Endothelial cell of umbilical vein (primary cell): ENCODE results near the gene IRF3. TPM values are rescaled to one million over a fixed set of nuclear protein-coding genes. Genes with fewer than 3 reads are reported as not detected.

ENCODE experiments used
- BruUV-seq: library from RNA; stranded (reverse); fragments of 400-500 nt; replicated peaks from 2 replicates; lab custom pipeline; 2021; lab: Mats Ljungman, UMichigan
- CTCF ChIA-PET: fragments of 300-600, 350-600 bp; sonication (Branson Sonifier 250); formaldehyde crosslinking; loops from one replicate; lab custom pipeline; 2021; ENCODE audit warnings: antibody characterized with exemption, inconsistent platforms; lab: Charles Lee
- POLR2A ChIA-PET: fragments of 300-600, 350-600 bp; sonication (Branson Sonifier 250); formaldehyde crosslinking; loops from one replicate; lab custom pipeline; 2021; ENCODE audit warnings: antibody characterized with exemption, inconsistent platforms; lab: Charles Lee
- DNase-seq: peaks from one replicate; pipeline ENCODE4 v3.0.0-alpha.2; 2011; ENCODE audit warnings: low read depth, low spot score
- FAIRE-seq: peaks from 2 replicates; lab custom pipeline; 2011; peaks lifted over from hg19 to GRCh38; lab: Jason Lieb, UNC
- H2AFZ ChIP-seq: 2 replicates; pipeline ENCODE4 v1.6.0; 2012; ENCODE audit warnings: low read depth, low read length, control low read depth, inconsistent platforms
- H3K27ac ChIP-seq: 2 replicates; pipeline ENCODE4 v1.5.1; 2011; ENCODE audit warnings: low read depth, mild to moderate bottlenecking, control low read depth, low read length, moderate library complexity; ENCODE audit not compliant: insufficient read depth
- H3K27me3 ChIP-seq, 2 experiments: 2 replicates each; pipeline versions ENCODE4 v1.6.0 to v1.6.1; 2011; ENCODE audit warnings: low read length in 2 of 2, mixed read lengths in 1 of 2; ENCODE audit not compliant: control insufficient read depth in 2 of 2, insufficient read depth in 2 of 2
- H3K36me3 ChIP-seq, 2 experiments: 2 replicates in 1 of 2; 3 replicates in 1 of 2; pipeline ENCODE4 v1.5.1; 2011; ENCODE audit warnings: low read length in 2 of 2, mild to moderate bottlenecking in 1 of 2, moderate library complexity in 1 of 2; ENCODE audit not compliant: control insufficient read depth in 2 of 2, insufficient read depth in 2 of 2; ENCODE audit errors: extremely low read depth in 1 of 2
- H3K4me1 ChIP-seq: 3 replicates; pipeline ENCODE4 v1.5.1; 2011; ENCODE audit warnings: mild to moderate bottlenecking, low read length; ENCODE audit not compliant: control insufficient read depth, insufficient read depth; ENCODE audit errors: extremely low read depth
- H3K4me2 ChIP-seq: 2 replicates; pipeline ENCODE4 v1.6.1; 2011; ENCODE audit warnings: low read length, control low read depth, mixed read lengths; ENCODE audit not compliant: insufficient read depth
- H3K4me3 ChIP-seq, 3 experiments: fragments of 200-600 bp in 1 of 3; sonication (generic), shearing (Covaris generic) in 1 of 3; replicated peaks in 1 of 3; 2 replicates each; pipeline ENCODE4 v1.5.1; 2011 to 2016; ENCODE audit warnings: control low read depth in 3 of 3, low read length in 3 of 3, mild to moderate bottlenecking in 2 of 3, inconsistent platforms in 1 of 3, low read depth in 1 of 3, moderate library complexity in 1 of 3; ENCODE audit not compliant: insufficient read depth in 1 of 3
- H3K79me2 ChIP-seq: 2 replicates; pipeline ENCODE4 v1.6.0; 2012; ENCODE audit warnings: low read length, inconsistent platforms; ENCODE audit not compliant: control insufficient read depth, insufficient read depth
- H3K9ac ChIP-seq: replicated peaks from 2 replicates; pipeline ENCODE3; 2011; ENCODE audit warnings: low read length, control low read depth; ENCODE audit not compliant: insufficient read depth; ENCODE audit errors: extremely low read depth
- H3K9me1 ChIP-seq: replicated peaks from 3 replicates; pipeline ENCODE4 v1.6.0; 2011; ENCODE audit warnings: mild to moderate bottlenecking, low read length; ENCODE audit not compliant: control insufficient read depth, insufficient read depth; ENCODE audit errors: extremely low read depth
- H3K9me3 ChIP-seq: replicated peaks from 2 replicates; pipeline ENCODE4 v1.5.1; 2012; ENCODE audit warnings: low read length, inconsistent platforms; ENCODE audit not compliant: control insufficient read depth, insufficient read depth
- H4K20me1 ChIP-seq: replicated peaks from 2 replicates; pipeline ENCODE3; 2011; ENCODE audit warnings: mild to moderate bottlenecking, low read length; ENCODE audit not compliant: control insufficient read depth, insufficient read depth; ENCODE audit errors: extremely low read depth
- CTCF ChIP-seq, 2 donors: IDR thresholded peaks; 1 replicate in 1 of 2; 2 replicates in 1 of 2; pipeline ENCODE4 v1.5.1; 2011; ENCODE audit warnings: low read length in 2 of 2, mild to moderate bottlenecking in 2 of 2, moderate library complexity in 2 of 2, control low read depth in 1 of 2, inconsistent platforms in 1 of 2, low read depth in 1 of 2; ENCODE audit not compliant: insufficient read depth in 1 of 2; ENCODE audit errors: extremely low read depth in 1 of 2
- EZH2 ChIP-seq: IDR thresholded peaks from 2 replicates; pipeline ENCODE4 v1.6.1; 2012; ENCODE audit warnings: borderline replicate concordance, low read depth, mild to moderate bottlenecking, moderate library complexity, low read length, inconsistent platforms; ENCODE audit not compliant: severe bottlenecking
- FOS ChIP-seq: IDR thresholded peaks from 2 replicates; pipeline ENCODE4 v1.6.1; 2011; ENCODE audit warnings: mild to moderate bottlenecking, low read length, moderate library complexity, borderline replicate concordance; ENCODE audit not compliant: insufficient read depth
- GATA2 ChIP-seq: IDR thresholded peaks from 2 replicates; pipeline ENCODE4 v1.7.0; 2011; ENCODE audit warnings: low read depth, mild to moderate bottlenecking, moderate library complexity, mixed read lengths, low read length; ENCODE audit not compliant: insufficient read length, insufficient read depth
- JUN ChIP-seq: IDR thresholded peaks from 2 replicates; pipeline ENCODE4 v1.6.1; 2011; ENCODE audit warnings: borderline replicate concordance, low read depth; ENCODE audit not compliant: insufficient read length, insufficient read depth
- MAX ChIP-seq: IDR thresholded peaks from 2 replicates; pipeline ENCODE4 v1.6.1; 2011; ENCODE audit not compliant: insufficient read depth, insufficient read length
- MYC ChIP-seq: IDR thresholded peaks from one replicate; pipeline ENCODE4 v1.6.1; 2011; ENCODE audit warnings: mild to moderate bottlenecking, low read depth, low read length
- POLR2A ChIP-seq: IDR thresholded peaks from 2 replicates; pipeline ENCODE4 v1.6.1; 2012; ENCODE audit warnings: low read depth, mild to moderate bottlenecking, control low read depth, low read length
- dilution Hi-C: fragments of 300-500 bp; cut with MboI; formaldehyde crosslinking; loops from one replicate; pipeline ENCODE4 v1.15.0; 2019; ENCODE audit warnings: low sequenced_read_pairs; ENCODE audit not compliant: extremely low pct_ligation_motif_present
- intact Hi-C: fragments of 100-400 bp; cut with micrococcal nuclease; formaldehyde crosslinking; loops from one replicate; pipeline ENCODE4 v1.10.0; 2022
- polyA plus RNA-seq, 4 experiments: library from polyadenylated mRNA; depleted of rRNA in 3 of 4; stranded (reverse) in 3 of 4; unstranded in 1 of 4; fragments of >200 nt; gene quantifications; 2 replicates each; pipeline versions ENCODE4 v1.2.1 to v1.2.3, GENCODE V29; 2011 to 2012; ENCODE audit warnings: missing spikeins in 1 of 4
- total RNA-seq: library from RNA; stranded (reverse); gene quantifications from 2 replicates; pipeline ENCODE4 v1.2.3, GENCODE V29; 2021

The IRF3 gene
- total and polyA plus RNA-seq, 2 donors (not counting 3 experiments of a cell fraction or from before 2014, with no cell fraction given): 64.8 to 73.5 TPM

- no peak overlapping the region for H3K4me2 ChIP-seq
- peaks cover 2 to 29% of the 10 kb centered on the region in 2 experiments for H3K36me3 ChIP-seq
- POLR2A ChIA-PET: no interaction called here
- no peaks in the 10 kb centered on the region for H4K20me1 ChIP-seq
- H3K27ac ChIP-seq: no peak overlapping the region
- no peak overlapping the region for H3K9ac ChIP-seq
- intact Hi-C loops: no loop called here
- peaks cover 23% of the 10 kb centered on the region for H3K4me1 ChIP-seq
- no peak overlapping the region for H2AFZ ChIP-seq
- no peak overlapping the region for H3K4me3 ChIP-seq
- H3K9me1 ChIP-seq: no peaks in the 10 kb centered on the region
- no peaks in the 10 kb centered on the region for H3K27me3 ChIP-seq
- DNase-seq (no peak), FAIRE-seq (no peak)
- H3K79me2 ChIP-seq: peaks cover 19% of the 10 kb centered on the region
- TF ChIP-seq GATA2 (no peak), CTCF (IDR thresholded peaks at IDR 0.05; ENCODE audit: extremely low read depth in 1 of 2, insufficient read depth in 1 of 2, low read depth in 1 of 2, low read length in 2 of 2) (no peak), POLR2A (no peak), FOS (no peak), MYC (no peak), JUN (no peak), EZH2 (no peak), MAX (no peak)
- no peaks in the 10 kb centered on the region for H3K9me3 ChIP-seq
- BruUV-seq: no TSS peak
- dilution Hi-C loops: no loop called here
- CTCF ChIA-PET: interaction anchor here (1.1 to 1.4 kb wide), 2 partner anchors 23 to 47 kb away, joined by 3 to 5 read pairs; partner anchors contain the start of gene RRAS
Measured at GRCh38 chr19:49616945-49617344, 48.7 kb downstream of the IRF3 start.
